KOPT-K1 (cell line): ENCODE data around the gene PTPMT1.
"Not testable (repeated sequence)": the region's sequence is repeated elsewhere in the genome, so short reads cannot be mapped to it uniquely, and the experiment has no call there.

Experiments
- H3K27ac ChIP-seq: fragments of 200-600 bp; sonication (generic); 2 replicates; pipeline ENCODE4 v1.5.1; 2016; ENCODE audit warnings: antibody characterized with exemption, mild to moderate bottlenecking, low read depth, low read length; ENCODE audit not compliant: poor library complexity, severe bottlenecking
- H3K36me3 ChIP-seq: fragments of 200-600 bp; sonication (generic); 2 replicates; pipeline ENCODE4 v1.5.1; 2017; ENCODE audit warnings: antibody characterized with exemption, mild to moderate bottlenecking, low read length, moderate library complexity; ENCODE audit not compliant: insufficient read depth
- H3K9me3 ChIP-seq: fragments of 200-600 bp; sonication (generic); 2 replicates; pipeline ENCODE4 v1.5.1; 2017; ENCODE audit warnings: antibody characterized with exemption, low read length, mild to moderate bottlenecking; ENCODE audit not compliant: insufficient read depth, poor library complexity, severe bottlenecking

PTPMT1 gene

GRCh38 chr11:47534704-47535251, 30.6 kb upstream of the PTPMT1 start:
- Histone ChIP-seq H3K27ac (no peak overlapping the region), H3K36me3 (peaks cover 74% of the 10 kb centered on the region), H3K9me3 (no peaks in the 10 kb centered on the region)

GRCh38 chr11:47536915-47537314, 28.5 kb upstream of the PTPMT1 start:
- Histone ChIP-seq H3K9me3 (no peaks in the 10 kb centered on the region), H3K36me3 (peaks cover 66% of the 10 kb centered on the region), H3K27ac (no peak overlapping the region)

GRCh38 chr11:47538741-47539565, 26.4 kb upstream of the PTPMT1 start:
- Histone ChIP-seq H3K9me3 (no peaks in the 10 kb centered on the region), H3K27ac (no peak overlapping the region), H3K36me3 (peaks cover 61% of the 10 kb centered on the region)

GRCh38 chr11:47539681-47540039, 25.7 kb upstream of the PTPMT1 start:
- Histone ChIP-seq H3K9me3 (no peaks in the 10 kb centered on the region), H3K36me3 (peaks cover 55% of the 10 kb centered on the region), H3K27ac (no peak overlapping the region)

- Histone ChIP-seq H3K36me3 (peaks cover 51% of the 10 kb centered on the region), H3K9me3 (no peaks in the 10 kb centered on the region), H3K27ac (no peak overlapping the region)
These were observed 24.3 kb upstream of the PTPMT1 start for GRCh38 chr11:47541070-47541469.

GRCh38 chr11:47545298-47545697, 20.1 kb upstream of the PTPMT1 start:
- Histone ChIP-seq H3K9me3 (no peaks in the 10 kb centered on the region), H3K27ac (no peak overlapping the region), H3K36me3 (peaks cover 64% of the 10 kb centered on the region)

GRCh38 chr11:47546274-47546673, 19.1 kb upstream of the PTPMT1 start:
- not testable (repeated sequence) for H3K27ac ChIP-seq

GRCh38 chr11:47550288-47551047, 14.9 kb upstream of the PTPMT1 start:
- Histone ChIP-seq H3K27ac (no peak overlapping the region), H3K9me3 (no peaks in the 10 kb centered on the region), H3K36me3 (peaks cover 46% of the 10 kb centered on the region)

More at GRCh38 chr11:47546274-47546673, 19.1 kb upstream of the PTPMT1 start:
- peaks cover 67% of the 10 kb centered on the region for H3K36me3 ChIP-seq
- not testable (repeated sequence) for H3K9me3 ChIP-seq

GRCh38 chr11:47551086-47551485, 14.3 kb upstream of the PTPMT1 start:
- H3K36me3 ChIP-seq: peaks cover 44% of the 10 kb centered on the region
- H3K9me3 ChIP-seq: no peaks in the 10 kb centered on the region
- H3K27ac ChIP-seq: peak overlapping the region; percentile 78

GRCh38 chr11:47552056-47552565, 13.3 kb upstream of the PTPMT1 start:
- Histone ChIP-seq H3K27ac (peak overlapping the region; percentile 78), H3K9me3 (no peaks in the 10 kb centered on the region), H3K36me3 (peaks cover 36% of the 10 kb centered on the region)

GRCh38 chr11:47552566-47553405, 12.6 kb upstream of the PTPMT1 start, which contains the start of gene CELF1:
TSS of gene CELF1 (minus strand) at chr11:47553132. CDS start at chr11:47499523, 53,609 bp downstream.
- Histone ChIP-seq H3K36me3 (peaks cover 29% of the 10 kb centered on the region), H3K9me3 (no peaks in the 10 kb centered on the region), H3K27ac (peak within 1 kb of the TSS; percentile 78)

GRCh38 chr11:47553406-47553743, 12.0 kb upstream of the PTPMT1 start:
- peak overlapping the region; percentile 51 for H3K27ac ChIP-seq

GRCh38 chr11:47557004-47557403, 8.4 kb upstream of the PTPMT1 start:
- H3K36me3 ChIP-seq, H3K9me3 ChIP-seq, H3K27ac ChIP-seq: not testable (repeated sequence)

More at GRCh38 chr11:47553406-47553743, 12.0 kb upstream of the PTPMT1 start:
- H3K9me3 ChIP-seq: no peaks in the 10 kb centered on the region
- peaks cover 24% of the 10 kb centered on the region for H3K36me3 ChIP-seq

- H3K27ac ChIP-seq: no peak overlapping the region
- no peaks in the 10 kb centered on the region for H3K36me3 ChIP-seq
- H3K9me3 ChIP-seq: no peaks in the 10 kb centered on the region
These were observed 6.7 kb upstream of the PTPMT1 start for GRCh38 chr11:47558695-47559094.
